Caco-2 (cell line): ENCODE results near the gene MRPL51. TPM values are rescaled to one million over a fixed set of nuclear protein-coding genes. Genes with fewer than 3 reads are reported as not detected.
A peak's percentile ranks its signal among the peaks of the same experiment; 100 is the strongest.

Source experiments
- BruUV-seq: library from RNA; stranded (reverse); fragments of 400-500 nt; replicated peaks from 2 replicates; lab custom pipeline; 2021; lab: Mats Ljungman, UMichigan
- CTCF ChIA-PET: fragments of 300-600 bp; sonication (Branson Sonifier 250); formaldehyde crosslinking; loops from one replicate; lab custom pipeline; 2022; ENCODE audit warnings: antibody characterized with exemption; lab: Charles Lee
- POLR2A ChIA-PET: fragments of 300-600 bp; sonication (Branson Sonifier 250); formaldehyde crosslinking; loops from one replicate; lab custom pipeline; 2022; ENCODE audit warnings: antibody characterized with exemption; lab: Charles Lee
- DNase-seq, 2 experiments: peaks; one replicate each; pipeline versions ENCODE4 v3.0.0 to v3.0.0-alpha.2; 2020 to 2022
- H3K27me3 ChIP-seq: replicated peaks from 2 replicates; pipeline ENCODE4 v1.6.0; 2011; ENCODE audit warnings: low read length; ENCODE audit not compliant: control insufficient read depth, insufficient read depth
- H3K36me3 ChIP-seq: 2 replicates; pipeline ENCODE4 v1.5.1; 2011; ENCODE audit warnings: low read length; ENCODE audit not compliant: control insufficient read depth, insufficient read depth
- H3K4me1 ChIP-seq: fragments of 250-450 bp; sonication (Bioruptor Pico); 2 replicates; pipeline ENCODE4 v1.5.1; 2020; ENCODE audit warnings: mild to moderate bottlenecking
- H3K4me3 ChIP-seq: 2 replicates; pipeline ENCODE4 v1.5.1; 2011; ENCODE audit warnings: low read depth, mild to moderate bottlenecking, control low read depth, low read length
- H3K9me3 ChIP-seq: fragments of 250-450 bp; sonication (Bioruptor Pico); 2 replicates; pipeline ENCODE4 v1.5.1; 2020; ENCODE audit warnings: mild to moderate bottlenecking, moderate library complexity
- H3K27ac Mint-ChIP-seq: one replicate; pipeline ENCODE4 v1.8.0; 2022; ENCODE audit warnings: mixed read lengths; ENCODE audit not compliant: unreplicated experiment
- H3K27me3 Mint-ChIP-seq: one replicate; pipeline ENCODE4 v1.8.0; 2022; ENCODE audit warnings: mixed read lengths; ENCODE audit not compliant: insufficient read depth, unreplicated experiment
- H3K36me3 Mint-ChIP-seq: one replicate; pipeline ENCODE4 v1.8.0; 2022; ENCODE audit warnings: mild to moderate bottlenecking, mixed read lengths; ENCODE audit not compliant: insufficient read depth, unreplicated experiment
- H3K4me1 Mint-ChIP-seq: one replicate; pipeline ENCODE4 v1.8.0; 2022; ENCODE audit warnings: low read depth, mixed read lengths; ENCODE audit not compliant: unreplicated experiment
- H3K4me3 Mint-ChIP-seq: one replicate; pipeline ENCODE4 v1.8.0; 2022; ENCODE audit warnings: mild to moderate bottlenecking, moderate library complexity, mixed read lengths; ENCODE audit not compliant: unreplicated experiment
- H3K9me3 Mint-ChIP-seq: one replicate; pipeline ENCODE4 v1.8.0; 2022; ENCODE audit warnings: mixed read lengths; ENCODE audit not compliant: unreplicated experiment
- intact Hi-C: fragments of 100-400 bp; cut with micrococcal nuclease; formaldehyde crosslinking; loops from one replicate; pipeline ENCODE4 v1.10.0; 2022; ENCODE audit not compliant: unreplicated experiment
- total RNA-seq: library from RNA; stranded (reverse); gene quantifications from 2 replicates; pipeline ENCODE4 v1.2.3, GENCODE V29; 2022
- TF ChIP-seq, protein P1 (sequence below), 2 experiments: fragments of 200-600 bp in 1 of 2; IDR thresholded peaks; 1 replicate in 1 of 2; 2 replicates in 1 of 2; pipeline versions ENCODE4 v1.5.1 to v1.8.0; 2011 to 2022; ENCODE audit warnings: antibody characterized with exemption in 1 of 2, control low read depth in 1 of 2, inconsistent platforms in 1 of 2, low read depth in 1 of 2, low read length in 1 of 2, mild to moderate bottlenecking in 1 of 2, moderate library complexity in 1 of 2; ENCODE audit not compliant: insufficient read depth in 1 of 2, severe bottlenecking in 1 of 2, unreplicated experiment in 1 of 2

Gene MRPL51
- total RNA-seq, 1 experiment from 2014 or later, result 456 TPM

DNA sequence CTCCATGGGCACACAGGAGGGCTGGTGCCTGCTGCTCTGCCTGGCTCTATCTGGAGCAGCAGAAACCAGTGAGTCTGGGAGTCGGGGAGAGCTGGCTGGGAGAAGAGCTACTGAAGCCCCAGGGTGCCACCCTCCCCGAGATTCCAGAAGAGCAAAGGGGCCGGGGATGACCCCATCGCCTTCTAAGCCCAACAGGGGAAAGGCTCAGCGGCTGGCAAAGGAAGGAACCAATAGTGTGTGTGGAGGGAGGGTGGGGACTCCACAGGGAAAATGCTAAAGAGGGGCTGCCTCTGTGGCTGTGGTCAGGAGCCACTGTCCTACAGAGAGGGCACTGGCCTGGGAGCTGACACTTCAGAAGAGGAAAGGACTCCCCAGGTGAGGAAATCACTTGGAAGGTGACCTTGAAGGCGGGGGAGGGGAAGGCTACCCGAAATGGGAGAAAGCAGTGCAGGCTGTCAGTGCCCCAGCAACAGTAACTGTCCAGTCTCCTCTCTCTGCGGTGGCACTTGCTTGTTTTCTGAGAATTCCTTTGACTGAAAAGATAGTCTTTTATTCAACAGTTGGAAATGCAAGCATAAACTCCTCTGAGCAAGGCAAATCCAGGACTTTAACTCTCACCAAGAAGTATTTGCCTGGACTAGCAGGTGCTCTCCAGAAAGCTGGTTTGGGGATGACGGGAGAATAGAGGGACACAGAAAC lies 40.7 kb downstream of the MRPL51 start:
- CTCF ChIA-PET, result interaction anchor here (0.5 to 3.4 kb wide), 6 partner anchors 13 to 163 kb away, joined by 4 to 17 read pairs (median 6); partner anchors contain the start of genes GAPDH, LTBR and VAMP1
- Mint-ChIP-seq H3K9me3 (no peaks in the 10 kb centered on the region), H3K36me3 (peaks cover 17% of the 10 kb centered on the region), H3K27ac (peak overlapping the region; percentile 93), H3K4me3 (peak overlapping the region; percentile 79), H3K27me3 (no peaks in the 10 kb centered on the region), H3K4me1 (peaks cover 4% of the 10 kb centered on the region)
- TF ChIP-seq, protein P1, sequence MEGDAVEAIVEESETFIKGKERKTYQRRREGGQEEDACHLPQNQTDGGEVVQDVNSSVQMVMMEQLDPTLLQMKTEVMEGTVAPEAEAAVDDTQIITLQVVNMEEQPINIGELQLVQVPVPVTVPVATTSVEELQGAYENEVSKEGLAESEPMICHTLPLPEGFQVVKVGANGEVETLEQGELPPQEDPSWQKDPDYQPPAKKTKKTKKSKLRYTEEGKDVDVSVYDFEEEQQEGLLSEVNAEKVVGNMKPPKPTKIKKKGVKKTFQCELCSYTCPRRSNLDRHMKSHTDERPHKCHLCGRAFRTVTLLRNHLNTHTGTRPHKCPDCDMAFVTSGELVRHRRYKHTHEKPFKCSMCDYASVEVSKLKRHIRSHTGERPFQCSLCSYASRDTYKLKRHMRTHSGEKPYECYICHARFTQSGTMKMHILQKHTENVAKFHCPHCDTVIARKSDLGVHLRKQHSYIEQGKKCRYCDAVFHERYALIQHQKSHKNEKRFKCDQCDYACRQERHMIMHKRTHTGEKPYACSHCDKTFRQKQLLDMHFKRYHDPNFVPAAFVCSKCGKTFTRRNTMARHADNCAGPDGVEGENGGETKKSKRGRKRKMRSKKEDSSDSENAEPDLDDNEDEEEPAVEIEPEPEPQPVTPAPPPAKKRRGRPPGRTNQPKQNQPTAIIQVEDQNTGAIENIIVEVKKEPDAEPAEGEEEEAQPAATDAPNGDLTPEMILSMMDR (IDR thresholded peaks at IDR 0.05; ENCODE audit: insufficient read depth in 1 of 2, low read depth in 1 of 2, low read length in 1 of 2, severe bottlenecking in 1 of 2, unreplicated experiment in 1 of 2), result no peak
- Histone ChIP-seq H3K4me3 (peak overlapping the region; percentile 82), H3K9me3 (no peaks in the 10 kb centered on the region), H3K4me1 (peaks cover 9% of the 10 kb centered on the region; the same call in 1 of the 2 replicates), H3K27me3 (no peaks in the 10 kb centered on the region), H3K36me3 (no peaks in the 10 kb centered on the region)
- peak; percentile 43 to 45 for DNase-seq
- POLR2A ChIA-PET, result interaction anchor here (3.1 kb wide), 1 partner anchor 18 kb away, joined by 16 read pairs; the partner anchor contains the start of gene VAMP1
- intact Hi-C loops, result loop anchor here (1.0 kb wide), 1 partner anchor 18 kb away; the partner anchor contains the start of gene VAMP1
- BruUV-seq, result no TSS peak

DNA sequence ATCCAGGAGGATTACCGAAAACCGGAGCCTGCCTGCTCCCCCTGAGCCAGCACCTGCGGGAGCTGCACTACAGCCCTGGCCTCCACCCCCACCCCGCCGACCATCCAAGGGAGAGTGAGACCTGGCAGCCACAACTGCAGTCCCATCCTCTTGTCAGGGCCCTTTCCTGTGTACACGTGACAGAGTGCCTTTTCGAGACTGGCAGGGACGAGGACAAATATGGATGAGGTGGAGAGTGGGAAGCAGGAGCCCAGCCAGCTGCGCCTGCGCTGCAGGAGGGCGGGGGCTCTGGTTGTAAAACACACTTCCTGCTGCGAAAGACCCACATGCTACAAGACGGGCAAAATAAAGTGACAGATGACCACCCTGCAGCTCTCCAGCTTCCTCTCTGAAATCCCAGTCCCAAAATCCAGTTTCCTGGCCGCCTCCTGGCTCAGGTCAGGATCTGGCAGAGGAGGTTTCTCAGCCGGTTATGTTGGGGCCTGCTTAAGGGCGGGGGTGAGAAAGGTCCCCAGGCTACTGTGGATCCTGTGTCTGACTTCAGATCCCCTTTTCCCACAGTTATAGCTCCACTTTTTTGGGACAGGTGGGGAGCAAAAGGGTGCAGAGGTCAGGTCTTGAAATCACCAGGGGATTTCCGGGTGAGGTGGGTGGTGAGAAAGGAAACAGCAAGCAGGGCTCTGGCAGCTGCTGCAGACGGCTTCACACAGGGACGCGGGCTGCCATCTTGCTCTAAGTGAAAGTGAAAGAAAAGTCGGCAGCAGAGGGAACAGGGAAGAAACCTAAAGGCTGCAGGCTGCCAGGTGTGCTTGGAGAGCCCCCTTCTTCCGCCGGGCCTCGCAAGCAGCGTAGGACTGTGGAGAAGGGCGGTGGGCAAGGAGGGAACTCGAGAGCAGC lies 41.5 kb downstream of the MRPL51 start, which contains the start of gene TAPBPL:
Gene TAPBPL, plus strand, starts transcription at position 695 of the 897 bp plus-strand sequence. CDS start 207 bp downstream, outside the sequence.
- TF ChIP-seq, protein P1 (IDR thresholded peaks at IDR 0.05; ENCODE audit: insufficient read depth in 1 of 2, low read depth in 1 of 2, low read length in 1 of 2, severe bottlenecking in 1 of 2, unreplicated experiment in 1 of 2), result no peak
- POLR2A ChIA-PET, result interaction anchor here (0.7 to 3.1 kb wide), 6 partner anchors 10 to 129 kb away, joined by 3 to 16 read pairs (median 6); partner anchors contain the start of gene VAMP1
- peaks cover 9% of the 10 kb centered on the region; the same call in 1 of the 2 replicates for H3K4me1 ChIP-seq

More for the DNA sequence above, 41.5 kb downstream of the MRPL51 start, which contains the start of gene TAPBPL:
- Mint-ChIP-seq H3K9me3 (no peaks in the 10 kb centered on the region), H3K27me3 (no peaks in the 10 kb centered on the region), H3K27ac (peak within 1 kb of the TSS; percentile 93), H3K4me3 (peak within 1 kb of the TSS; percentile 79), H3K4me1 (peaks cover 4% of the 10 kb centered on the region), H3K36me3 (peaks cover 10% of the 10 kb centered on the region)
- Histone ChIP-seq H3K4me3 (peak within 1 kb of the TSS; percentile 82), H3K27me3 (no peaks in the 10 kb centered on the region), H3K36me3 (no peaks in the 10 kb centered on the region), H3K9me3 (no peaks in the 10 kb centered on the region)
- CTCF ChIA-PET, result interaction anchor here (0.9 to 3.4 kb wide), 7 partner anchors 14 to 115 kb away, joined by 3 to 17 read pairs (median 8); partner anchors contain the start of genes GAPDH, LTBR and VAMP1
- peak; percentile 88 to 89 for DNase-seq
- BruUV-seq, result TSS peak; percentile 74
- intact Hi-C loops, result loop anchor here (1.0 kb wide), 2 partner anchors 19 to 80 kb away; partner anchors contain the start of gene VAMP1
